ENCODE data around the gene MACROH2A1. TPM values are rescaled to one million over a fixed set of nuclear protein-coding genes. Genes with fewer than 3 reads are reported as not detected.

MACROH2A1 gene
- total and polyA plus RNA-seq, 2 experiments from 2014 or later, result 64.9 to 81.6 TPM

GRCh38 chr5:135369952-135370351 is 29.1 kb downstream of the MACROH2A1 start:
- Histone ChIP-seq H3K27ac (ENCODE audit: low read depth) (no peak overlapping the region), H3K27me3 (ENCODE audit: insufficient read depth) (no peaks in the 10 kb centered on the region), H3K79me2 (replicated peaks; ENCODE audit: insufficient read depth) (no peaks in the 10 kb centered on the region), H2AFZ (no peak overlapping the region), H3K4me3 (no peak overlapping the region), H3K9me2 (ENCODE audit: insufficient read depth) (no peaks in the 10 kb centered on the region), H3K4me2 (no peak overlapping the region), H3K4me1 (ENCODE audit: insufficient read depth) (no peaks in the 10 kb centered on the region), H3F3A (replicated peaks; ENCODE audit: low read depth) (no peaks in the 10 kb centered on the region), H3K36me3 (ENCODE audit: insufficient read depth) (no peaks in the 10 kb centered on the region; the same call in 1 of the 2 replicates), H4K20me1 (replicated peaks; ENCODE audit: insufficient read depth) (peaks cover 11% of the 10 kb centered on the region)
- ATAC-seq (no peak), DNase-seq (ENCODE audit: low spot score) (no peak)
- Mint-ChIP-seq H3K27ac (no peak overlapping the region), H3K36me3 (ENCODE audit: low read depth) (peaks cover 31% of the 10 kb centered on the region; the same call in 2 of the 3 replicates), H3K4me1 (no peaks in the 10 kb centered on the region), H3K27me3 (ENCODE audit: insufficient read depth, low read depth, poor library complexity) (no peaks in the 10 kb centered on the region), H3K4me3 (no peak overlapping the region), H3K9me3 (no peaks in the 10 kb centered on the region)
- TF ChIP-seq ETS1 (IDR thresholded peaks at IDR 0.05), result no peak
- no peak for TF ChIP-seq ZNF331 (CRISPR knock-in tag; IDR thresholded peaks at IDR 0.05; ENCODE audit: low read depth)
- TF ChIP-seq STAT1 (IDR thresholded peaks at IDR 0.05; ENCODE audit: unreplicated experiment), result no peak
- no peak for TF ChIP-seq POLR2AphosphoS5 (IDR thresholded peaks at IDR 0.05; ENCODE audit: low read depth)
- no peak for TF ChIP-seq NANOG (IDR thresholded peaks at IDR 0.05; ENCODE audit: borderline replicate concordance)
- TF ChIP-seq, protein P1, sequence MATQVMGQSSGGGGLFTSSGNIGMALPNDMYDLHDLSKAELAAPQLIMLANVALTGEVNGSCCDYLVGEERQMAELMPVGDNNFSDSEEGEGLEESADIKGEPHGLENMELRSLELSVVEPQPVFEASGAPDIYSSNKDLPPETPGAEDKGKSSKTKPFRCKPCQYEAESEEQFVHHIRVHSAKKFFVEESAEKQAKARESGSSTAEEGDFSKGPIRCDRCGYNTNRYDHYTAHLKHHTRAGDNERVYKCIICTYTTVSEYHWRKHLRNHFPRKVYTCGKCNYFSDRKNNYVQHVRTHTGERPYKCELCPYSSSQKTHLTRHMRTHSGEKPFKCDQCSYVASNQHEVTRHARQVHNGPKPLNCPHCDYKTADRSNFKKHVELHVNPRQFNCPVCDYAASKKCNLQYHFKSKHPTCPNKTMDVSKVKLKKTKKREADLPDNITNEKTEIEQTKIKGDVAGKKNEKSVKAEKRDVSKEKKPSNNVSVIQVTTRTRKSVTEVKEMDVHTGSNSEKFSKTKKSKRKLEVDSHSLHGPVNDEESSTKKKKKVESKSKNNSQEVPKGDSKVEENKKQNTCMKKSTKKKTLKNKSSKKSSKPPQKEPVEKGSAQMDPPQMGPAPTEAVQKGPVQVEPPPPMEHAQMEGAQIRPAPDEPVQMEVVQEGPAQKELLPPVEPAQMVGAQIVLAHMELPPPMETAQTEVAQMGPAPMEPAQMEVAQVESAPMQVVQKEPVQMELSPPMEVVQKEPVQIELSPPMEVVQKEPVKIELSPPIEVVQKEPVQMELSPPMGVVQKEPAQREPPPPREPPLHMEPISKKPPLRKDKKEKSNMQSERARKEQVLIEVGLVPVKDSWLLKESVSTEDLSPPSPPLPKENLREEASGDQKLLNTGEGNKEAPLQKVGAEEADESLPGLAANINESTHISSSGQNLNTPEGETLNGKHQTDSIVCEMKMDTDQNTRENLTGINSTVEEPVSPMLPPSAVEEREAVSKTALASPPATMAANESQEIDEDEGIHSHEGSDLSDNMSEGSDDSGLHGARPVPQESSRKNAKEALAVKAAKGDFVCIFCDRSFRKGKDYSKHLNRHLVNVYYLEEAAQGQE (IDR thresholded peaks at IDR 0.05; ENCODE audit: unreplicated experiment), result no peak
- no peak for TF ChIP-seq ZNF114 (CRISPR knock-in tag; IDR thresholded peaks at IDR 0.05)
- no peak for TF ChIP-seq ZNF462 (CRISPR knock-in tag; IDR thresholded peaks at IDR 0.05)
- no peak for TF ChIP-seq EZH2 (IDR thresholded peaks at IDR 0.05; ENCODE audit: low read depth, unreplicated experiment)
- no peak for TF ChIP-seq CREB1 (CRISPR knock-in tag; IDR thresholded peaks at IDR 0.05; ENCODE audit: low read depth)
- no peak for TF ChIP-seq JUNB (IDR thresholded peaks at IDR 0.05; ENCODE audit: unreplicated experiment)
- no peak for TF ChIP-seq CTCF (conservative IDR thresholded peaks at IDR 0.05; ENCODE audit: low read depth in 2 of 2)

Data from GM23338 (cell line).